Measurements from ENCODE around the gene ARHGDIG. TPM values are rescaled to one million over a fixed set of nuclear protein-coding genes. Genes with fewer than 3 reads are reported as not detected.

ARHGDIG gene
- total and polyA plus RNA-seq, 2 of the 4 experiments (the other 2 are of a cell fraction): 0.24 to 0.36 TPM

DNA sequence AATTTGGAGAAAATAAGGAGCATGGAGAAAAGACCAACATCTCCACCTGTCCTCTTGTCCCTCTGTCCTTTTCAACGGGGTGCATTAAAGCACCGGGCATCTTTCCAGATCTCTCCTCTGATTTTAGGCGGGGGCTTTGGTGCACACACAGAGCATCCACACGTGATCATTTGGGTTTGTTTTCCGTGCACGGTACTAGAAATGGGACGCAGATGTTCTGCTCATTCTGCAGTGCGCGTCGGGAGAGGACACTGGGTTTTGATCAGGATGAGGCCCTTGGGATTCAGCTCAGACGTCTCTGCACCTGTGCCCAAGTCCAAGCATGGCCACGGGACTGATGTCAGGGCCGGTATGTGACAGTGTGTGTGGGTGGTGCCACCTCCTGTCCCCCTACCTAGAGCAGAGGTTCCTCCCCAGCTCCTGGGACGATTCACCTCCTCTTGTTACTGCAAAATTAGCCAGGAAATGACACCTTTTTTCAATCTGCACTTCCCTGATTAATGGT, 34.5 kb downstream of the ARHGDIG start:
- Histone ChIP-seq H3K9ac (ENCODE audit: low read depth, low read length) (no peak overlapping the region), H3K14ac (replicated peaks; ENCODE audit: low read depth, low read length) (no peak overlapping the region), H4K8ac (ENCODE audit: low read depth in 2 of 2, low read length in 2 of 2) (no peak overlapping the region), H2AFZ (replicated peaks; ENCODE audit: low read length, poor library complexity) (no peak overlapping the region), H2BK120ac (ENCODE audit: low read depth, low read length) (no peak overlapping the region), H3K4me1 (ENCODE audit: control insufficient read depth, insufficient read depth, low read length) (no peaks in the 10 kb centered on the region), H2AK5ac (ENCODE audit: low read depth, low read length) (no peak overlapping the region), H3K27me3 (ENCODE audit: control insufficient read depth, insufficient read depth, low read length) (no peaks in the 10 kb centered on the region), H3K56ac (ENCODE audit: extremely low read depth, insufficient read depth, low read length) (no peak overlapping the region), H3K9me3 (ENCODE audit: control insufficient read depth, insufficient read depth, low read length) (no peaks in the 10 kb centered on the region), H2BK20ac (ENCODE audit: low read depth, low read length) (no peak overlapping the region), H3K36me3 (ENCODE audit: control insufficient read depth, insufficient read depth, low read length) (peaks cover 37% of the 10 kb centered on the region), H3K4me3 (ENCODE audit: insufficient read depth, low read depth, low read length) (no peak overlapping the region), H3K27ac (ENCODE audit: insufficient read depth, low read length) (no peak overlapping the region), H4K5ac (ENCODE audit: low read depth, low read length) (no peak overlapping the region), H2BK15ac (ENCODE audit: low read depth, low read length) (no peak overlapping the region), H3K9me1 (ENCODE audit: insufficient read depth, low read length) (no peaks in the 10 kb centered on the region; the same call in 1 of the 2 replicates), H4K91ac (ENCODE audit: insufficient read depth, low read depth, low read length) (no peak overlapping the region), H4K20me1 (ENCODE audit: insufficient read depth, low read length) (peaks cover 36% of the 10 kb centered on the region), H2BK5ac (ENCODE audit: low read depth, low read length, poor library complexity, severe bottlenecking) (no peak overlapping the region), H3K79me1 (ENCODE audit: low read depth in 1 of 2, low read length in 2 of 2) (peaks cover 32 to 52% of the 10 kb centered on the region in 2 experiments), H3K23ac (ENCODE audit: low read depth, low read length) (no peak overlapping the region), H2AK9ac (replicated peaks; ENCODE audit: low read depth, low read length, poor library complexity) (no peak overlapping the region), H3K4ac (ENCODE audit: low read depth, low read length) (no peak overlapping the region), H3K4me2 (ENCODE audit: low read depth, low read length) (no peak overlapping the region), H3K18ac (ENCODE audit: low read depth, low read length) (no peak overlapping the region)
- WGBS, 2 experiments (ENCODE audit: extremely low coverage in 2 of 2, insufficient read length in 1 of 2): 90% methylated on average over 10 of the region's 14 CpGs; no CpG with 5 or more reads in 1 of the 2 experiments
- TF ChIP-seq FOS (IDR thresholded peaks at IDR 0.05; ENCODE audit: low read depth, low read length) (no peak), RAD21 (IDR thresholded peaks at IDR 0.05; ENCODE audit: low read length) (no peak), POLR2A (IDR thresholded peaks at IDR 0.05; ENCODE audit: low read depth, low read length) (no peak), CEBPB (IDR thresholded peaks at IDR 0.05; ENCODE audit: low read depth, low read length) (no peak), MAFK (IDR thresholded peaks at IDR 0.05; ENCODE audit: low read depth, low read length) (no peak), RCOR1 (IDR thresholded peaks at IDR 0.05; ENCODE audit: insufficient replicate concordance, low read length) (no peak), MXI1 (IDR thresholded peaks at IDR 0.05; ENCODE audit: borderline replicate concordance, low read depth, low read length) (no peak), CHD1 (IDR thresholded peaks at IDR 0.05; ENCODE audit: low read depth, low read length) (no peak)
- POLR2A ChIA-PET (ENCODE audit: unreplicated experiment): no interaction called here
- no peak for ATAC-seq (ENCODE audit: low read depth)
- dilution Hi-C loops (cut with HindIII; ENCODE audit: low sequenced_read_pairs, unreplicated experiment) (no loop called here), in situ Hi-C loops (cut with MboI; ENCODE audit: low sequenced_read_pairs) (no loop called here), intact Hi-C loops (cut with micrococcal nuclease) (no loop called here)
- no peak for DNase-seq
- no TSS peak for BruUV-seq (replicated peaks)
- CTCF ChIA-PET: no interaction called here
